LNCAP (cell line): ENCODE data around the gene ALAS1.

Experiments
- CTCF ChIP-seq: fragments of 450-650 bp; IDR thresholded peaks from 2 replicates; pipeline ENCODE4 v1.5.1; 2017; ENCODE audit warnings: mild to moderate bottlenecking

The ALAS1 gene

GRCh38 chr3:52174896-52175295 is 23.1 kb upstream of the ALAS1 start:
- no peak for TF ChIP-seq CTCF

GRCh38 chr3:52175416-52176179 is 22.4 kb upstream of the ALAS1 start:
- no peak for TF ChIP-seq CTCF

- no peak for TF ChIP-seq CTCF
These were observed 21.7 kb upstream of the ALAS1 start for GRCh38 chr3:52176180-52176752.

GRCh38 chr3:52176951-52177700 is 20.8 kb upstream of the ALAS1 start:
- no peak for TF ChIP-seq CTCF

- no peak for TF ChIP-seq CTCF
These were observed 20.3 kb upstream of the ALAS1 start for GRCh38 chr3:52177701-52178042.

- no peak for TF ChIP-seq CTCF
These were observed 19.4 kb upstream of the ALAS1 start for GRCh38 chr3:52178537-52178936.

- TF ChIP-seq CTCF = no peak
These were observed 16.4 kb upstream of the ALAS1 start for GRCh38 chr3:52181543-52181942.
